RPMI7951 (cell line): ENCODE measurements around the gene NEK8. TPM values are rescaled to one million over a fixed set of nuclear protein-coding genes. Genes with fewer than 3 reads are reported as not detected.

Source experiments
- DNase-seq: peaks from one replicate; pipeline ENCODE4 v3.0.0-alpha.2; 2012; ENCODE audit warnings: low read depth
- total RNA-seq: library from RNA; depleted of rRNA; stranded (reverse); fragments of >200 nt; shearing (Covaris generic); gene quantifications from 2 replicates; pipeline ENCODE4 v1.2.3, GENCODE V29; 2014; rRNA removed

Gene NEK8
- 0.24 and 0.68 TPM in 2 replicates for total RNA-seq

- peak; percentile 87 for DNase-seq
Observed at GRCh38 chr17:28728364-28729200, at the start of gene NEK8. Gene NEK8 (plus strand): TSS chr17:28728788. CDS start chr17:28728814, 26 bp downstream.

DNA sequence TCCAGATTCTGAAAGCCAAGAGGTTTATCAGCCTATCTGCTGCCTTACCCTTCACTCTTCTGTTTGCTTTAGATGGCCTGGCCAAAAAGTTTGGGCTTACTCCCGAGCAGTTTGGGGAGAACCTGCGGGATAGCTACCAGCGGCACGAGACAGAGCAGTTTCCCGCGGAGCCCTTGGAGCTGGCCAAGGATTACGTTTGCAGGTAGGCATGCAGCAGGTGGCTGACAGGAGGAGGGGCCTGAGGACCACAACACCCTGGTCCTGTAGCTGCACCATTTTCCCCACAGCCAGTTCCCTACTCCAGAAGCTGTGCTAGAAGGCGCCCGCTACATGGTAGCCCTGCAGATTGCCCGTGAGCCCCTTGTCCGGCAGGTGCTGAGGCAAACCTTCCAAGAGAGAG is 45.9 kb upstream of the NEK8 start:
- no peak for DNase-seq

DNA sequence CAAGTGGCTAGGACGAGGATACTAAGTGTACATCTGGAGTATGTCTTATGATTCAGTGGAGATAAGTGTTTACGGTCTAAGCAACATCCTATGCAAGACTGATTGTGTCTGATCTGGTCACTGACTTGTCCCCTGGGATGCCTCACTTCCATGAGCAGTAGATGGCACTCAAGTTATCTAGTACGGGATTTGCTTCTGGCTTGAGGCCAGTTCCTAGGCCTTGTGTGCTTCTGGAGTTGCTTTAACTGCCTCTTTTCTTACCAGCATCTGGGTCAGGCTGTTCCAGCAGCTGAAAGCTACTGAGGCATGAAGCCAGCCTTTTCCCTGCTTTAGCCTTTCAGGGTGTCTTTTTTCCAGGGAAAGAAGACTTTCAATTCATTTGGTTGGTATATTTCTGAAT is 43.6 kb upstream of the NEK8 start:
- peak; percentile 51 for DNase-seq

DNA sequence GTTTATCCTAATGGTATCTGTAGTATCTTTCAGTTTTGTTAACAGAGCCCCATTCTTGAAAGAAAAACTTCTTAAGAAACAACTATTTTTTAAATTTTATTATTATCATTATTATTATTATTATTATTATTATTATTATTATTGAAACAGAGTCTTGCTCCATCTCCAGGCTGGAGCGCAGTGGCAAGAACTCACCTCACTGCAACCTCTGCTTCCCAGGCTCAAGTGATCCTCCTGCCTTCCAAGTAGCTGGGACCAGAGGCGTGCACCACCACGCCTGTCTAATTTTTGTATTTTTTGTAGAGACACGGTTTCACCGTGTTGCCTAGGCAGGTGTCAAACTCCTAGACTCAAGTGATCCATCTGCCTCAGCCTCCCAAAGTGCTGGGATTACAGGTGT is 43.2 kb upstream of the NEK8 start:
- DNase-seq = no peak

DNA sequence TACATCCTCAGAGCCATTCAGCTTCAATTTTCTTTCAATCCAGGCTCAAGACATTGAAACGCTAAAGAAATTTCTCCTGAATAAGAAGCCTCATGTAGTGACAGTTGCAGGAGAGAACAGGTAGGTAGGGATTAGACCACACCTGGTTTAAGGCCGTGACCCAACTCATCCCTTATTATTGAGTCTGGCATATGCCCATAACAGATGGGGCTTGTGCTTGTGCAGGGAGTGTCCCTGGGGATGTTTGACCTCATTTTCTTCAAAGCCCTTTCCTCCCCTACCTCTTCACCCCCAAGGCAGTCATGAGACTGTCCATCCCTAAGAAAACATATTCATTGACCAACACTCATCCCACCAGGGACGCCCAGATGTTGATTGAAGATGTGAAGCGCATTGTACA is 42.3 kb upstream of the NEK8 start:
- DNase-seq = no peak

DNA sequence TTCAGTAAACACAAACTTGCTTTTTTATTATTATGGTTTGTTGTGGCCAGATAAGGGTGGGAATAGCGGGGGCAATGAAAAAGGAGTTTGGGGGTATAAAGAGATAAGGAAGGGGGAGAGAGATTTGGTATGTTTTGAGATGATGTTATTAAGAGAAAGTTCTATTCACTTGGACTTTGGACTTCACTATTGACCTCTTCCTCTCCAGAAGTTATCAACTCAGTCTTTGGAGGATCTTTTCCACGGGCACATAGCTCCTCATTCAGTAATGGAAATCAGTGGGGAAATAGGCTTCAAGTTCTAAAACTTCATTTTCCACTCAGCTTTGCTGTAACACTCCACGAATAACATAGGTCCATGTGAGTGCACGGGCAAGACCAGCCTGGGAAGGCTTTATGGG is 40.1 kb upstream of the NEK8 start:
- no peak for DNase-seq

DNA sequence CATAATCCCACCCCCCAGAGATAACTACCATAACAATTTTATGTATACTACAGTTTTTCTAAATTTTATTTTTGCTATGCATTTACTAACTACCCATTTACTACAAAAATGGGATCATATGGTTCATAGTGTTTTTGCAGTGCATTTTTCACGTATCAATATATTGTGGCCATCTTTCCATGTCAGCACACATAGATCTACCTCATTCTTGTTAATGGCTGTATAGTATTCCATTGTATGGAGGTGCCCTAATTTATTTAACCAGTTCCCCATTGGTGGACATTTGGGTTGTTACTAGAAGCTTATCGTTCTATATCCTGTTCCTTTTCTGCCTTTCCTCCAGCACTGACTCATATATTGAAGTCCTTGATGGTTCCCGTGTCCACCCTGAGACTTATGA is 39.6 kb upstream of the NEK8 start:
- no peak for DNase-seq

DNA sequence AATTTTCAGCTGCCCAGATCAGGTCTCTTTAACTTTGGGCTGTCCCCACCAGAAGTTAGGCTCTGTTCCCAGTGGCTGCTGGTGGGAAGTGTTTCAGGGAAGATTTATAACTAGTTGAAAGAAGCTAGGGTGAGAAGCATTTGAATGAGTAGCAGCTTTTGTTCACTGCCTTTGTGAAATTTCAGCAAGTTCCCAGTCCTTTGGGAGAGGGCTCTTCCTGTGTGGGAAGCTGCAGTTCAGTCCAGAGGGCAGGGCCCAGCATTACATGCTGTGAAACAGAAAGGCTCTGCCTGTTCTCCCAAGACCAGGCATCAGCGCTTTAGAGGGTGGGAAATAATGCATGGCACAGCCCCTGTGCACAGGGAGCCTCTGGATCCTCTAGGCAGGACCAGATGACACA is 34.7 kb upstream of the NEK8 start:
- no peak for DNase-seq

DNA sequence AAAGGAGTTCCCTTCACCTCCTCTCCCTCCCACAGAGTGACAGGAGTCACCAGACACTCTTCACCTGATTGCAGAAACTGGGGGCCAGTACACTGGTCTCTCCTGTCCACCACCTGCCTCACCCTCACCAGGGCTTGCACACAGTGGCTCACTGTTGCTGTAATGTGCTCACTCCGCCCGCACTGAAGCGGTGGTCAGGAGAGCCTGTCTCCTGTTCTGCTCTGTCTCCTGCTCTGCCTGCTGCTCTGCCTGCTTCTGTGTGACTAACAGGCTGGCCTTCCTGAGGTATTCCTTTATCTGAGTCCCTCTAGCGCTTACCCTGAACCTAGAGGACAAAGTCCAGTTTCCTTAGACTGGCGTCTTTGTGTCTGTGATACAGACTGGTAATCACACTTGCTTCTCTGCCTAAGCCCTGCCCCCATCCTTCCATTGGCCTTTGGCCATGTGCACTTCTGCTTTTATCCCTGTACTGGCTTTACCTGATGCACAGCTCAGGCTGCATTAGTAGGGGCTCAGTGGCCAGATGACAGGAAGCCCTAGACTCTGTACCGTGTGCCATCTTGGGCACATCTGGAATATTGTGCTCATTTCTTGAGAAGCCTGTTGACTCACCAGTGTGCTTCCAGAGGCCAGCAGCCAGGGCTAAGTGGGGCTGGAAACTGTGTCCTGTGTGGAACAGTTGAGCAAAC is 30.2 kb upstream of the NEK8 start:
- no peak for DNase-seq

GRCh38 chr17:28700278-28700677 is 28.3 kb upstream of the NEK8 start:
- no peak for DNase-seq

- DNase-seq = no peak
Observed at GRCh38 chr17:28700830-28701492, 27.6 kb upstream of the NEK8 start.

- no peak for DNase-seq
Observed at GRCh38 chr17:28702026-28702751, 26.4 kb upstream of the NEK8 start.

GRCh38 chr17:28702752-28703150 is 25.8 kb upstream of the NEK8 start:
- no peak for DNase-seq

GRCh38 chr17:28703552-28704218 is 24.9 kb upstream of the NEK8 start:
- DNase-seq = no peak

- DNase-seq = no peak
Observed at GRCh38 chr17:28704219-28704858, 24.2 kb upstream of the NEK8 start.

- DNase-seq = no peak
Observed at GRCh38 chr17:28705074-28705659, 23.4 kb upstream of the NEK8 start.

GRCh38 chr17:28705728-28706334 is 22.8 kb upstream of the NEK8 start:
- no peak for DNase-seq

DNA sequence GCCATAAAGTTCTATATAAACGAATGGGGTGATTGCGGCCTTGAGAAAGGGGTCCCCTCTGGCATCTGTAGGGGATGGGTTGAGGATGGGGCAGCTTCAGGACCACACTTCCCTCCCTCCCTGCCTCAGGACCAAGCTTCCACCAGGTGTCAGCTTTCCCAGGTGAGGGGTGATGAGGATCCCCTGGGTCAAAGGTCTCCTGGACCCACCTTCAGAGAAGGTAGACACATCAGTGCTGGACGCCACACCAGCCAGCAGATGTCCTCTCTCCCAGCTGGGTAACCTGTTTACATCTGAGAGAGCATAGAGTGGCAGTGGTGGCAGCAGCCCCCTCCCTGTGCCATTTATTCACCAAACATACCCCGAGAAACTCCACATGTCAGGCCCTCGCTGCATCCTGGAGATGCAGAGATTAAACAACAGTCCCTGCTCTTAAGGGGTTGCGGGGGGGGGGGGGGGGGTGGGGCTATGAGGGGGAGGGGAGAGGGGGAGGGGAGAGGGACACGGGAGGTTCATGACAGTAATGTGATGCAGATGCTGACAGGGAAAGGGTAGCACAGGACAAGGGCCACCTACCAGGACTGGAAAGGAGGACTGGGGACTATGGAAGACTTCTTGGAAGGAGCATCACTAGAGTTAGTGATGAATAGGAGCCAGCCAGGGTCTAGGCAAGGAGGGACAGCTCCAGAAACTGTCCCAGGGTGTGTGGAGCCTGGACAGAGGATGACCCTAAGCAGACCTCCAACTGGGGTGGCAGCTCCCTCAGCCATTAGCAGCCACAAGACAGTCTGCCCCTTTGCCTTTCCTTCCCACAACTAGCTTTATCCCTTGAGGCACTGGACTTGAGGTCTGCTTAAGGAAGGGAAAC is 21.9 kb upstream of the NEK8 start:
- no peak for DNase-seq

GRCh38 chr17:28707339-28707720 is 21.3 kb upstream of the NEK8 start:
- no peak for DNase-seq
